ENCODE measurements around the gene KIF5C.

DNA sequence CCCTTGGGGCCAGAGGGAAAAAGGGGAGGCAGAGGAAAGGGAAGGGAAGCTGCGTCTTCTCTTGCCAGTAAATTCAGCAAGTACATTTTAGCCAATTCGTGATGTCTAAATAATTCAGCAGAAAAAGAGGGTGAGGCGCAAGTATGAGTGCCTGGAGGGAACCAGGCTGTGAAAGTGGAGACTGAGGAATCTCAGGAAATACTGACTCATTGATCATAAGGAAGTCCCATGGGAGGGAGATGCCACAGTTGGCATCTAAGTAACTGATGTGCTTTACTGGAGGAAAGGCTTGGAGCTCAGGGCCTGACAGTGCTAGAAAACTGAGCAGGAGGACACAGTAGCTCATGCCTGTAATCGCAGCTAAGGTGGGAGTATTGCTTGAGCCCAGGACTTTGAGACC is 31.1 kb downstream of the KIF5C start:
- TF ChIP-seq, protein P1, sequence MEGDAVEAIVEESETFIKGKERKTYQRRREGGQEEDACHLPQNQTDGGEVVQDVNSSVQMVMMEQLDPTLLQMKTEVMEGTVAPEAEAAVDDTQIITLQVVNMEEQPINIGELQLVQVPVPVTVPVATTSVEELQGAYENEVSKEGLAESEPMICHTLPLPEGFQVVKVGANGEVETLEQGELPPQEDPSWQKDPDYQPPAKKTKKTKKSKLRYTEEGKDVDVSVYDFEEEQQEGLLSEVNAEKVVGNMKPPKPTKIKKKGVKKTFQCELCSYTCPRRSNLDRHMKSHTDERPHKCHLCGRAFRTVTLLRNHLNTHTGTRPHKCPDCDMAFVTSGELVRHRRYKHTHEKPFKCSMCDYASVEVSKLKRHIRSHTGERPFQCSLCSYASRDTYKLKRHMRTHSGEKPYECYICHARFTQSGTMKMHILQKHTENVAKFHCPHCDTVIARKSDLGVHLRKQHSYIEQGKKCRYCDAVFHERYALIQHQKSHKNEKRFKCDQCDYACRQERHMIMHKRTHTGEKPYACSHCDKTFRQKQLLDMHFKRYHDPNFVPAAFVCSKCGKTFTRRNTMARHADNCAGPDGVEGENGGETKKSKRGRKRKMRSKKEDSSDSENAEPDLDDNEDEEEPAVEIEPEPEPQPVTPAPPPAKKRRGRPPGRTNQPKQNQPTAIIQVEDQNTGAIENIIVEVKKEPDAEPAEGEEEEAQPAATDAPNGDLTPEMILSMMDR (conservative IDR thresholded peaks at IDR 0.05; ENCODE audit: low read depth in 2 of 2): no peak
- no peak for TF ChIP-seq POLR2AphosphoS5 (IDR thresholded peaks at IDR 0.05; ENCODE audit: low read depth)
- no peak for TF ChIP-seq EZH2 (IDR thresholded peaks at IDR 0.05; ENCODE audit: low read depth, unreplicated experiment)
- no peak for TF ChIP-seq CREB1 (CRISPR knock-in tag; IDR thresholded peaks at IDR 0.05; ENCODE audit: low read depth)
- no peak for TF ChIP-seq EZH2phosphoT487 (IDR thresholded peaks at IDR 0.05; ENCODE audit: unreplicated experiment)
- no peak for TF ChIP-seq JUNB (IDR thresholded peaks at IDR 0.05; ENCODE audit: unreplicated experiment)
- TF ChIP-seq, protein P2, sequence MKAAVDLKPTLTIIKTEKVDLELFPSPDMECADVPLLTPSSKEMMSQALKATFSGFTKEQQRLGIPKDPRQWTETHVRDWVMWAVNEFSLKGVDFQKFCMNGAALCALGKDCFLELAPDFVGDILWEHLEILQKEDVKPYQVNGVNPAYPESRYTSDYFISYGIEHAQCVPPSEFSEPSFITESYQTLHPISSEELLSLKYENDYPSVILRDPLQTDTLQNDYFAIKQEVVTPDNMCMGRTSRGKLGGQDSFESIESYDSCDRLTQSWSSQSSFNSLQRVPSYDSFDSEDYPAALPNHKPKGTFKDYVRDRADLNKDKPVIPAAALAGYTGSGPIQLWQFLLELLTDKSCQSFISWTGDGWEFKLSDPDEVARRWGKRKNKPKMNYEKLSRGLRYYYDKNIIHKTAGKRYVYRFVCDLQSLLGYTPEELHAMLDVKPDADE (IDR thresholded peaks at IDR 0.05): no peak
- TF ChIP-seq, protein P3, sequence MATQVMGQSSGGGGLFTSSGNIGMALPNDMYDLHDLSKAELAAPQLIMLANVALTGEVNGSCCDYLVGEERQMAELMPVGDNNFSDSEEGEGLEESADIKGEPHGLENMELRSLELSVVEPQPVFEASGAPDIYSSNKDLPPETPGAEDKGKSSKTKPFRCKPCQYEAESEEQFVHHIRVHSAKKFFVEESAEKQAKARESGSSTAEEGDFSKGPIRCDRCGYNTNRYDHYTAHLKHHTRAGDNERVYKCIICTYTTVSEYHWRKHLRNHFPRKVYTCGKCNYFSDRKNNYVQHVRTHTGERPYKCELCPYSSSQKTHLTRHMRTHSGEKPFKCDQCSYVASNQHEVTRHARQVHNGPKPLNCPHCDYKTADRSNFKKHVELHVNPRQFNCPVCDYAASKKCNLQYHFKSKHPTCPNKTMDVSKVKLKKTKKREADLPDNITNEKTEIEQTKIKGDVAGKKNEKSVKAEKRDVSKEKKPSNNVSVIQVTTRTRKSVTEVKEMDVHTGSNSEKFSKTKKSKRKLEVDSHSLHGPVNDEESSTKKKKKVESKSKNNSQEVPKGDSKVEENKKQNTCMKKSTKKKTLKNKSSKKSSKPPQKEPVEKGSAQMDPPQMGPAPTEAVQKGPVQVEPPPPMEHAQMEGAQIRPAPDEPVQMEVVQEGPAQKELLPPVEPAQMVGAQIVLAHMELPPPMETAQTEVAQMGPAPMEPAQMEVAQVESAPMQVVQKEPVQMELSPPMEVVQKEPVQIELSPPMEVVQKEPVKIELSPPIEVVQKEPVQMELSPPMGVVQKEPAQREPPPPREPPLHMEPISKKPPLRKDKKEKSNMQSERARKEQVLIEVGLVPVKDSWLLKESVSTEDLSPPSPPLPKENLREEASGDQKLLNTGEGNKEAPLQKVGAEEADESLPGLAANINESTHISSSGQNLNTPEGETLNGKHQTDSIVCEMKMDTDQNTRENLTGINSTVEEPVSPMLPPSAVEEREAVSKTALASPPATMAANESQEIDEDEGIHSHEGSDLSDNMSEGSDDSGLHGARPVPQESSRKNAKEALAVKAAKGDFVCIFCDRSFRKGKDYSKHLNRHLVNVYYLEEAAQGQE (IDR thresholded peaks at IDR 0.05; ENCODE audit: unreplicated experiment): no peak
- no peak for TF ChIP-seq STAT1 (IDR thresholded peaks at IDR 0.05; ENCODE audit: unreplicated experiment)
- no peak for TF ChIP-seq NANOG (IDR thresholded peaks at IDR 0.05; ENCODE audit: borderline replicate concordance)
- TF ChIP-seq, protein P4, sequence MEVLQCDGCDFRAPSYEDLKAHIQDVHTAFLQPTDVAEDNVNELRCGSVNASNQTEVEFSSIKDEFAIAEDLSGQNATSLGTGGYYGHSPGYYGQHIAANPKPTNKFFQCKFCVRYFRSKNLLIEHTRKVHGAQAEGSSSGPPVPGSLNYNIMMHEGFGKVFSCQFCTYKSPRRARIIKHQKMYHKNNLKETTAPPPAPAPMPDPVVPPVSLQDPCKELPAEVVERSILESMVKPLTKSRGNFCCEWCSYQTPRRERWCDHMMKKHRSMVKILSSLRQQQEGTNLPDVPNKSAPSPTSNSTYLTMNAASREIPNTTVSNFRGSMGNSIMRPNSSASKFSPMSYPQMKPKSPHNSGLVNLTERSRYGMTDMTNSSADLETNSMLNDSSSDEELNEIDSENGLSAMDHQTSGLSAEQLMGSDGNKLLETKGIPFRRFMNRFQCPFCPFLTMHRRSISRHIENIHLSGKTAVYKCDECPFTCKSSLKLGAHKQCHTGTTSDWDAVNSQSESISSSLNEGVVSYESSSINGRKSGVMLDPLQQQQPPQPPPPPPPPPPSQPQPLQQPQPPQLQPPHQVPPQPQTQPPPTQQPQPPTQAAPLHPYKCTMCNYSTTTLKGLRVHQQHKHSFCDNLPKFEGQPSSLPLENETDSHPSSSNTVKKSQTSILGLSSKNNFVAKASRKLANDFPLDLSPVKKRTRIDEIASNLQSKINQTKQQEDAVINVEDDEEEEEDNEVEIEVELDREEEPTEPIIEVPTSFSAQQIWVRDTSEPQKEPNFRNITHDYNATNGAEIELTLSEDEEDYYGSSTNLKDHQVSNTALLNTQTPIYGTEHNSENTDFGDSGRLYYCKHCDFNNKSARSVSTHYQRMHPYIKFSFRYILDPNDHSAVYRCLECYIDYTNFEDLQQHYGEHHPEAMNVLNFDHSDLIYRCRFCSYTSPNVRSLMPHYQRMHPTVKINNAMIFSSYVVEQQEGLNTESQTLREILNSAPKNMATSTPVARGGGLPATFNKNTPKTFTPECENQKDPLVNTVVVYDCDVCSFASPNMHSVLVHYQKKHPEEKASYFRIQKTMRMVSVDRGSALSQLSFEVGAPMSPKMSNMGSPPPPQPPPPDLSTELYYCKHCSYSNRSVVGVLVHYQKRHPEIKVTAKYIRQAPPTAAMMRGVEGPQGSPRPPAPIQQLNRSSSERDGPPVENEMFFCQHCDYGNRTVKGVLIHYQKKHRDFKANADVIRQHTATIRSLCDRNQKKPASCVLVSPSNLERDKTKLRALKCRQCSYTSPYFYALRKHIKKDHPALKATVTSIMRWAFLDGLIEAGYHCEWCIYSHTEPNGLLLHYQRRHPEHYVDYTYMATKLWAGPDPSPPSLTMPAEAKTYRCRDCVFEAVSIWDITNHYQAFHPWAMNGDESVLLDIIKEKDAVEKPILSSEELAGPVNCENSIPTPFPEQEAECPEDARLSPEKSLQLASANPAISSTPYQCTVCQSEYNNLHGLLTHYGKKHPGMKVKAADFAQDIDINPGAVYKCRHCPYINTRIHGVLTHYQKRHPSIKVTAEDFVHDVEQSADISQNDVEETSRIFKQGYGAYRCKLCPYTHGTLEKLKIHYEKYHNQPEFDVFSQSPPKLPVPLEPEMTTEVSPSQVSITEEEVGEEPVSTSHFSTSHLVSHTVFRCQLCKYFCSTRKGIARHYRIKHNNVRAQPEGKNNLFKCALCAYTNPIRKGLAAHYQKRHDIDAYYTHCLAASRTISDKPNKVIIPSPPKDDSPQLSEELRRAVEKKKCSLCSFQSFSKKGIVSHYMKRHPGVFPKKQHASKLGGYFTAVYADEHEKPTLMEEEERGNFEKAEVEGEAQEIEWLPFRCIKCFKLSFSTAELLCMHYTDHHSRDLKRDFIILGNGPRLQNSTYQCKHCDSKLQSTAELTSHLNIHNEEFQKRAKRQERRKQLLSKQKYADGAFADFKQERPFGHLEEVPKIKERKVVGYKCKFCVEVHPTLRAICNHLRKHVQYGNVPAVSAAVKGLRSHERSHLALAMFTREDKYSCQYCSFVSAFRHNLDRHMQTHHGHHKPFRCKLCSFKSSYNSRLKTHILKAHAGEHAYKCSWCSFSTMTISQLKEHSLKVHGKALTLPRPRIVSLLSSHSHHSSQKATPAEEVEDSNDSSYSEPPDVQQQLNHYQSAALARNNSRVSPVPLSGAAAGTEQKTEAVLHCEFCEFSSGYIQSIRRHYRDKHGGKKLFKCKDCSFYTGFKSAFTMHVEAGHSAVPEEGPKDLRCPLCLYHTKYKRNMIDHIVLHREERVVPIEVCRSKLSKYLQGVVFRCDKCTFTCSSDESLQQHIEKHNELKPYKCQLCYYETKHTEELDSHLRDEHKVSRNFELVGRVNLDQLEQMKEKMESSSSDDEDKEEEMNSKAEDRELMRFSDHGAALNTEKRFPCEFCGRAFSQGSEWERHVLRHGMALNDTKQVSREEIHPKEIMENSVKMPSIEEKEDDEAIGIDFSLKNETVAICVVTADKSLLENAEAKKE (CRISPR knock-in tag; IDR thresholded peaks at IDR 0.05): no peak
- no peak for TF ChIP-seq ZNF331 (CRISPR knock-in tag; IDR thresholded peaks at IDR 0.05; ENCODE audit: low read depth)

All from GM23338 (cell line).